ENCODE data around the gene AOPEP.

AOPEP gene

GRCh38 chr9:95084254-95084934 lies 357.9 kb downstream of the AOPEP start:
- no peak for DNase-seq (ENCODE audit: low spot score)

DNA sequence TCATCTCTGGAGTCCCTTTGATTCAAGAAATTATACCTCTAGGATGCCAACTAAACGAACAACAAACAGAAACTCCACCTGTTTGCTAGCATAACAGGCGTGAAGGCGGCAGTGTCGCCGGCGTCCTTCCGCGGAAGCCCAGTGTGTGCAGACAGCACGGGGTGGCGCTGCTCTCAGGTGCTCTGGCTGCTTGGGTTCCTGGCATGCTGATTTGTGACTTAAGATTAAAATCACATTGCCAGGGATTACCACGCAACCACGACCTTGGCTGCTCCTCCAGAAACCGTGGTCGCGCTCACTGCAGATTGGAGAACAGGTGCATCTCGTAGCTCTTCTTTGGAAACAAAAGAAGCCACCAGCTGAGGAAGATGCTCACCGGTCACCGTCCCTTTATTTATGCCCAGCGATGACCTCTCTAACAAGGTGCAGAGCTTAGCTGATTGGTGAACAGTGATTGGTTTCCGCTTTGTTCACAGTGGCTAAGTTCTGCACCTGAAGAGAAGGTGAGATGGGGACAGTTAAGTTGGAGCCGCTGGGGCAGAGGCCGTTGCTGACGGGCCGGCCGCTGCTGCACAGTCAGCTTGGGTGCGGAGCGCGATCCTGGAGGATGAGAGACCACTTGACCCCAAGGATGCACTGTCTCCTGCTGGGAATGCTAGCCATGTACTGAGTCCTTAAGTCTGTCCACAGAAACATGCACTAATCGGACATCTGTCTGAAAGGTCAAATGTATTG lies 358.7 kb downstream of the AOPEP start:
- no peak for DNase-seq (ENCODE audit: low spot score)

GRCh38 chr9:95085861-95086563 lies 359.5 kb downstream of the AOPEP start:
- DNase-seq (ENCODE audit: low spot score), result no peak

GRCh38 chr9:95086564-95086955 lies 360.1 kb downstream of the AOPEP start:
- DNase-seq (ENCODE audit: low spot score), result no peak

- no peak for DNase-seq (ENCODE audit: low spot score)
Measured at GRCh38 chr9:95087659-95088242, 361.3 kb downstream of the AOPEP start.

GRCh38 chr9:95088421-95089161 lies 362.1 kb downstream of the AOPEP start:
- DNase-seq (ENCODE audit: low spot score), result no peak

DNA sequence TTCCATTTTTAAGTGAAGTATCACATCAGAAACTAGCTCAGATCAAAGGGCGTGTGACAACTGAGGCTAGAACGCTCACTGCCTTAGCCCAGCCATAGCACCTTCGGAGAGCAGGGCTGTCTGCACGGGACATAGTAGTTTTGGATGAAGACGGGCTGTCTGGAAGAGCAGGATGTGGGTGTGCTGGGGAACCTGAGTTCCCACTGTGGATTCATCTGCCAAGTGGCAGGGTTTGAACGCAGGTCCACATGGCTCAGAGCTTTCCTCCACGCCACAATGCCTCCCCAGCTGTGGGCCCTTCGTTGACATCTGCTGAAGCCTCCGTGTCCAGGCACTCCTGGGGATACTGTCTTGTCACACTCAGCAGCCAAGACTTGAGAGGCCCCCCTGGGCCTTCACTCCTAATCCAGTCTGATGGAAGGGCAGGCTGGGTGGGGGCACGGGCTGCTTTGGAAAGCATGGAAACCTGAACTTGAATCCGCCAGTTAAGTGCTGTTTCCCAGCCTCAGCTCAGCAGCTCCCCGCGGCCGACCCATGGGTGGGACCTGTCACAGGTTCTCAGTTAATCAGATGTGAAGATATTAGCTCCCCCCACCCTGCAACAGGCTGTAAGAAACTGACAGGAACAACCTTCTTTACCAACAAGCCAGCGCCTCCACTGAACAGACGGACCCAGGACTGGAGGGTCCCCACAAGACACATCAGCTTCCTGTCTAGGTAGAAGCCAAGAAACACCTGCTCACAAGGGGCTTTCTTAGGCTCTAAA lies 362.9 kb downstream of the AOPEP start:
- DNase-seq (ENCODE audit: low spot score), result no peak

DNA sequence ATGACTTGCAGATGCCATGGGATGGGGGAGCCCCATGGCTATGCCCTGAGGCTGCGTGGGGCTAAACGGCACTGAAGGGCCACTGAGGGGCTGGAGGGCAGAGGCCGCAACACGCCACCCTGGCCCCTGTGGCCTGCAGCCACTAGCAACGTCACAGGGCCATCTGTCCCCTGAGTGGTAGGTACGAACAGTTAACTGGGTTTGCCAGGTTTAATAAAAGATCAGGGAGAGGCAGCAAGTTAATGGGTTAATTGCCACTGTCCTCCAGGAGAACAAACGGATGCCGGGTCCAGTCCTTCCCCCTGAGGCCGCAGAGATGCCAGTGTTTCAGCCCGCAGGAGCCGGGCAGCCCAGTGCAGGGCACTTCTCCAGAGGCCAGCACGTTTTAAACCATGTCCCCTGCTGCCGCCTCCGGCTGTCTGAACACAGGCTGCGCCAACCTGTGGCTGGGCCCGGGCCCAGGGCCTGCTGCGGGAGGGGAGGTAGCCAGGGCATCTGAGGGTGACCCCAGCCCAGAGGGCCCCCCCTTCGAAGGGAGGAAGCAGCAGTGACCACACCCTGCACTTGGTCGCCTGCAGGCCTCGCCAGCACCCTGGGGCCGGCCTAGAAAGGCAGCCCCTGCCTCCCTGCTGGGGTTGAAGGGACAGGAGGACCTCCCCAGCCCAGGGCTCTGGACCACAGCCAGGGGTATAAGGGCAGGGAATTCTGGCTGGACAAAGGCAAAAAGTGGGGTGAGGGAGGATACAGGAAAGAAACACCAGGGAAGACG lies 363.7 kb downstream of the AOPEP start:
- no peak for DNase-seq (ENCODE audit: low spot score)

- no peak for DNase-seq (ENCODE audit: low spot score)
Measured at GRCh38 chr9:95090871-95091577, 364.5 kb downstream of the AOPEP start.

DNA sequence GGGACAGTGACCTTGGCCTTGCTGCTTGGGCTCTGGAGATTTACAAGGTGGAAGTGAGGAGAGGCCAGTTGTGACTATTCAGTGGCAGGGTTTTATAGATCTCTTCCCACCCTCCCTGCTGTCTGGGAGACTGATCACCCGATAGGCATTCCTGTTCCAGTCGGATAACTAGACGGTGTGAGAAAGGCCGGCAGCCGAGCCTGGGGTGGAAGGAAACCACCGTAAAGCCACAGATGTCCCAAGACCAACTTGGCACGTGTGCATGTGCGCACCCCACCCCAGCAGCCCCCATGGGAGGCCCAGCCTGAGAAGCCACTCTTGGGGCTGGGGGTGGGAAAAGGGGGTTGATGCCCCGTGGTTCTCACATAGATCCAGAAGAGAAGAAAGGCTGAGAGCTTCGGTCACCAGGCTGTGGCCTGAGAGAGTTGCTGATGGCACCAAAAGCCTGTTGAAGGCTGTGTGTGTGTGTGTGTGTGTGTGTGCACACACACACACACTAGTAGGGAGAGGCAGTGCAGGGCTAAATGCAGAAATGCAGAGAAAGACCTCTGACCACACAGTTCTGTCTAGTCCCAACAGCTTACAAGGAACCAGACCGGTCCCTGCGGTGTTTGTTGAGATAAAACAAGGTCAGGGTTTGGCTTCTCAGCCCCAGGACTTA lies 365.2 kb downstream of the AOPEP start:
- no peak for DNase-seq (ENCODE audit: low spot score)

DNA sequence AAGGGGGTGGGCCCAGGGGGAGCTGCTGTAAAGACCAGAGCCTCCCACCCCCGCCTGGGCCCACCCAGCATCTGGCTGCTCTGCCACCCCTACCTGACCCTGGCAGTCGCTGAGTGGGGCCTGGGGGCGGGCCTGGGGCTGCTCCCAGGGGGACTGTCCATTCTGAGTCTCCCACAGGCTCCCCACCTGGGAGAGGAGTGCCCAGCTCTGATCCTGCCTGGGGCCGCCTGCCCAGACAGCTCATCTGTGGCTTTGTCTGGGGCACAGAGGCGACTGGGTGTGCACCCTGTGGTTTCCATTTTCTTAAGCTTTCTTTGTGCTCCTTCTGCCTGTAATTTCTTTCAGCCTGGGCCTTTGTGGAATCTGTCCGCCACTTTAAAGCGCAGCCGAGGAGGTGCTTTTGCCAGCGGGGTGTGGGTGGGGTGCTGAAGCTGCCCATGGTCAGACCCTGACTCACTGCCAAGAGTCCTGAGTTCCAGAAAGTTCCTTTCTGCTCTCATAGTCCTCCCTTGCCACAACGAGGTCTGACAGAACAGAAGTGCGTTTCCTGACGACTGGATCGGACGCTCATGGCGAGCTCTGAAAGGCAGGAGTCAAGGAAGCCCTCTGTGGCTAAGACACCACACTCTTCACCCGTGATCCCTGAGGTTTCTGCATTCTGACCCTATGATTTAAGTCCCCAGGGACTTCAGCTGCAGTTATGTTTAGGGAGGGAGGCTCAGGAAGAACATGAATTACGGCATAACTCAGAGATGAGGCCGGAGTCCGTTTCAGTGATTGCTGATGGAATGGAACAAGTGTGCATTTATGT lies 366.0 kb downstream of the AOPEP start:
- no peak for DNase-seq (ENCODE audit: low spot score)

- DNase-seq (ENCODE audit: low spot score), result no peak
Measured at GRCh38 chr9:95093586-95093985, 367.1 kb downstream of the AOPEP start.

GRCh38 chr9:95094002-95094401 lies 367.5 kb downstream of the AOPEP start:
- DNase-seq (ENCODE audit: low spot score), result no peak

- DNase-seq (ENCODE audit: low spot score), result no peak
Measured at GRCh38 chr9:95095641-95096355, 369.3 kb downstream of the AOPEP start.

GRCh38 chr9:95096381-95096780 lies 369.9 kb downstream of the AOPEP start:
- DNase-seq (ENCODE audit: low spot score), result no peak

- no peak for DNase-seq (ENCODE audit: low spot score)
Measured at GRCh38 chr9:95096807-95097206, 370.3 kb downstream of the AOPEP start.

GRCh38 chr9:95097279-95097678 lies 370.8 kb downstream of the AOPEP start:
- DNase-seq (ENCODE audit: low spot score), result no peak
